Stomach (tissue), 4 donors: ENCODE data around the gene HAND2.

Experiments used
- CTCF ChIP-seq, 7 experiments: fragments of 450-650 bp in 4 of 7; fragments of 200-600 bp in 3 of 7; sonication (generic) in 3 of 7; IDR thresholded peaks; one replicate each; pipeline ENCODE4 v1.5.1; 2016 to 2019; ENCODE audit warnings: antibody characterized with exemption in 7 of 7, control low read depth in 2 of 7, mild to moderate bottlenecking in 1 of 7
- POLR2A ChIP-seq, 4 donors: fragments of 450-650 bp; IDR thresholded peaks; one replicate each; pipeline ENCODE4 v1.6.1; 2016; ENCODE audit warnings: antibody characterized with exemption in 4 of 4, control low read depth in 2 of 4, mild to moderate bottlenecking in 1 of 4, moderate library complexity in 1 of 4

GRCh38 chr4:173493041-173493440 is 37.0 kb downstream of the HAND2 start:
- TF ChIP-seq CTCF (IDR thresholded peaks at IDR 0.05) (no peak), POLR2A (IDR thresholded peaks at IDR 0.05) (no peak)
